ENCODE results near the gene CDC14A. TPM values are rescaled to one million over a fixed set of nuclear protein-coding genes. Genes with fewer than 3 reads are reported as not detected.

The CDC14A gene
- total RNA-seq, 1 experiment from 2014 or later, result 6.6 TPM

DNA sequence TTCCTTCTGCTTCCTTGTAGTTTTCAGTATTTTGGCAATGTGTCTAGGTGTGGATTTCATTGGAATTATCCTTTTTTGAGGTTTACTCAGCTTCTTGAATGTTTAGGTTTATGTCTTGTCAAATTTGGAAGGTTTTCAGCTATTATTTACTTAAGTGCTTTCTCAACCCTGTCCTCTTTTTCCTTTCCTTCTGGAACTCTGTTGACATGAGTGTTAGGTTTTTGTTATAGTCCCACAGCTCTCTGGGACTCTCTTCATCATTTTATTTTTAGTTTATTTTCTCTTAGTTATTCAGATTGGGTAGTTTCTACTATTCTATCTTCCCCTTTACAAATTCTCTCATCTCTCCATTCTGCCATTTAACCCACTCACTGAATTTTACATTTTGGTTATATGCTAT is 122.5 kb downstream of the CDC14A start:
- Histone ChIP-seq H3K36me3 (ENCODE audit: control insufficient read depth, insufficient read depth, low read length) (no peaks in the 10 kb centered on the region), H3K4me3 (ENCODE audit: low read depth in 2 of 2, low read length in 2 of 2) (no peak overlapping the region), H3K27me3 (ENCODE audit: control insufficient read depth, insufficient read depth, low read length) (no peaks in the 10 kb centered on the region), H3K9me3 (ENCODE audit: control insufficient read depth, insufficient read depth, low read depth, low read length) (no peaks in the 10 kb centered on the region), H3K27ac (ENCODE audit: low read length) (no peak overlapping the region), H3K4me1 (ENCODE audit: control insufficient read depth, insufficient read depth, low read length) (no peaks in the 10 kb centered on the region)
- ChIA-PET POLR2A (no interaction called here), CTCF (no interaction called here)
- ATAC-seq, result no peak
- intact Hi-C loops (cut with micrococcal nuclease; ENCODE audit: unreplicated experiment) (no loop called here), in situ Hi-C loops (cut with HindIII; ENCODE audit: low pct_unique_long_range_greater_than_20kb, low sequenced_read_pairs) (no loop called here)
- BruUV-seq (replicated peaks), result no TSS peak
- no peak for TF ChIP-seq TCF7L2 (IDR thresholded peaks at IDR 0.05; ENCODE audit: low read depth, low read length)
- no peak for TF ChIP-seq POLR2AphosphoS5 (IDR thresholded peaks at IDR 0.05; ENCODE audit: low read depth, low read length)
- TF ChIP-seq, protein P1, sequence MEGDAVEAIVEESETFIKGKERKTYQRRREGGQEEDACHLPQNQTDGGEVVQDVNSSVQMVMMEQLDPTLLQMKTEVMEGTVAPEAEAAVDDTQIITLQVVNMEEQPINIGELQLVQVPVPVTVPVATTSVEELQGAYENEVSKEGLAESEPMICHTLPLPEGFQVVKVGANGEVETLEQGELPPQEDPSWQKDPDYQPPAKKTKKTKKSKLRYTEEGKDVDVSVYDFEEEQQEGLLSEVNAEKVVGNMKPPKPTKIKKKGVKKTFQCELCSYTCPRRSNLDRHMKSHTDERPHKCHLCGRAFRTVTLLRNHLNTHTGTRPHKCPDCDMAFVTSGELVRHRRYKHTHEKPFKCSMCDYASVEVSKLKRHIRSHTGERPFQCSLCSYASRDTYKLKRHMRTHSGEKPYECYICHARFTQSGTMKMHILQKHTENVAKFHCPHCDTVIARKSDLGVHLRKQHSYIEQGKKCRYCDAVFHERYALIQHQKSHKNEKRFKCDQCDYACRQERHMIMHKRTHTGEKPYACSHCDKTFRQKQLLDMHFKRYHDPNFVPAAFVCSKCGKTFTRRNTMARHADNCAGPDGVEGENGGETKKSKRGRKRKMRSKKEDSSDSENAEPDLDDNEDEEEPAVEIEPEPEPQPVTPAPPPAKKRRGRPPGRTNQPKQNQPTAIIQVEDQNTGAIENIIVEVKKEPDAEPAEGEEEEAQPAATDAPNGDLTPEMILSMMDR (IDR thresholded peaks at IDR 0.05), result no peak
- TF ChIP-seq SIN3A (IDR thresholded peaks at IDR 0.05; ENCODE audit: borderline replicate concordance, insufficient read depth, low read depth, low read length), result no peak
- TF ChIP-seq, protein P2, sequence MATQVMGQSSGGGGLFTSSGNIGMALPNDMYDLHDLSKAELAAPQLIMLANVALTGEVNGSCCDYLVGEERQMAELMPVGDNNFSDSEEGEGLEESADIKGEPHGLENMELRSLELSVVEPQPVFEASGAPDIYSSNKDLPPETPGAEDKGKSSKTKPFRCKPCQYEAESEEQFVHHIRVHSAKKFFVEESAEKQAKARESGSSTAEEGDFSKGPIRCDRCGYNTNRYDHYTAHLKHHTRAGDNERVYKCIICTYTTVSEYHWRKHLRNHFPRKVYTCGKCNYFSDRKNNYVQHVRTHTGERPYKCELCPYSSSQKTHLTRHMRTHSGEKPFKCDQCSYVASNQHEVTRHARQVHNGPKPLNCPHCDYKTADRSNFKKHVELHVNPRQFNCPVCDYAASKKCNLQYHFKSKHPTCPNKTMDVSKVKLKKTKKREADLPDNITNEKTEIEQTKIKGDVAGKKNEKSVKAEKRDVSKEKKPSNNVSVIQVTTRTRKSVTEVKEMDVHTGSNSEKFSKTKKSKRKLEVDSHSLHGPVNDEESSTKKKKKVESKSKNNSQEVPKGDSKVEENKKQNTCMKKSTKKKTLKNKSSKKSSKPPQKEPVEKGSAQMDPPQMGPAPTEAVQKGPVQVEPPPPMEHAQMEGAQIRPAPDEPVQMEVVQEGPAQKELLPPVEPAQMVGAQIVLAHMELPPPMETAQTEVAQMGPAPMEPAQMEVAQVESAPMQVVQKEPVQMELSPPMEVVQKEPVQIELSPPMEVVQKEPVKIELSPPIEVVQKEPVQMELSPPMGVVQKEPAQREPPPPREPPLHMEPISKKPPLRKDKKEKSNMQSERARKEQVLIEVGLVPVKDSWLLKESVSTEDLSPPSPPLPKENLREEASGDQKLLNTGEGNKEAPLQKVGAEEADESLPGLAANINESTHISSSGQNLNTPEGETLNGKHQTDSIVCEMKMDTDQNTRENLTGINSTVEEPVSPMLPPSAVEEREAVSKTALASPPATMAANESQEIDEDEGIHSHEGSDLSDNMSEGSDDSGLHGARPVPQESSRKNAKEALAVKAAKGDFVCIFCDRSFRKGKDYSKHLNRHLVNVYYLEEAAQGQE (IDR thresholded peaks at IDR 0.05; ENCODE audit: insufficient read depth in 1 of 2, low read depth in 2 of 2, low read length in 1 of 2), result no peak
- no peak for DNase-seq (ENCODE audit: low read depth, low spot score)

DNA sequence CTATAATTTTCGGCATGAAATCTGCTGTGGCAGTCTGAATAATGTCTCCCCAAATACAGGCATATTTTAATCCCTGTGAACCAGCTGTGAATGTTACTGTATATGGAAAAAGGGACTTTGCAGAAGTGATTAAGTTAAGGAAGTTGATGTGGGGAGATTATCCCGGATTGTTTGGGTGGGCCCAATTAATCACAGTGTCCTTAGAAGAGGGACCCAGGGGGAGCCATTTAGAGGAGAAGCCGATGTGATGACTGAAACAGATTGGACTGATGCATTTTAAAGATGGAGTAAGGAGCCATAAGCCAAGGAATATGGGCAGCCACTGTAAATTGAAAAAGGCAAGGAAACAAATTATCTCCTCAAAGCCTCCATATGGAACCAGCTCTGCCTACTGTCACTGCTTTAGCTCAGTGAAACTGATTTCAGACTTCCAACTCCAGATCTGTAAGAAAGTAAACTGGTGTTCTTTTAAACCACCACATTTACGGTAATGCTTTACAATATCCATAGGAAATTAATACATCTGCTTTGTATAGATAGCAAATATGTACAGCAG is 124.5 kb downstream of the CDC14A start:
- no peak for ATAC-seq
- no peaks in the 10 kb centered on the region for H3K27me3 ChIP-seq (ENCODE audit: control insufficient read depth, insufficient read depth, low read length)
- no peaks in the 10 kb centered on the region for H3K4me1 ChIP-seq (ENCODE audit: control insufficient read depth, insufficient read depth, low read length)
- H3K4me3 ChIP-seq (ENCODE audit: low read depth in 2 of 2, low read length in 2 of 2), result no peak overlapping the region
- intact Hi-C loops (cut with micrococcal nuclease; ENCODE audit: unreplicated experiment), result no loop called here
- H3K36me3 ChIP-seq (ENCODE audit: control insufficient read depth, insufficient read depth, low read length), result no peaks in the 10 kb centered on the region
- TF ChIP-seq, protein P2 (IDR thresholded peaks at IDR 0.05; ENCODE audit: insufficient read depth in 1 of 2, low read depth in 2 of 2, low read length in 1 of 2), result no peak
- TF ChIP-seq SIN3A (IDR thresholded peaks at IDR 0.05; ENCODE audit: borderline replicate concordance, insufficient read depth, low read depth, low read length), result no peak
- no peak for TF ChIP-seq POLR2AphosphoS5 (IDR thresholded peaks at IDR 0.05; ENCODE audit: low read depth, low read length)
- TF ChIP-seq, protein P1 (IDR thresholded peaks at IDR 0.05), result no peak
- TF ChIP-seq TCF7L2 (IDR thresholded peaks at IDR 0.05; ENCODE audit: low read depth, low read length), result no peak
- H3K27ac ChIP-seq (ENCODE audit: low read length), result no peak overlapping the region
- in situ Hi-C loops (cut with HindIII; ENCODE audit: low pct_unique_long_range_greater_than_20kb, low sequenced_read_pairs), result no loop called here
- CTCF ChIA-PET, result no interaction called here
- no TSS peak for BruUV-seq (replicated peaks)
- DNase-seq (ENCODE audit: low read depth, low spot score), result no peak
- no peaks in the 10 kb centered on the region for H3K9me3 ChIP-seq (ENCODE audit: control insufficient read depth, insufficient read depth, low read depth, low read length)
- POLR2A ChIA-PET, result no interaction called here
